Sigmoid colon (tissue), 4 donors: ENCODE data around the gene ZNF407.

Experiments used
- EP300 ChIP-seq, 4 donors: sonication (generic); formaldehyde crosslinking; IDR thresholded peaks; one replicate each; pipeline ENCODE4 v1.6.1; 2017; ENCODE audit warnings: antibody characterized with exemption in 4 of 4
- POLR2A ChIP-seq, 2 donors: fragments of 450-650 bp; IDR thresholded peaks; one replicate each; pipeline ENCODE4 v1.6.1; 2016; ENCODE audit warnings: antibody characterized with exemption in 2 of 2, mild to moderate bottlenecking in 2 of 2, moderate library complexity in 2 of 2
- POLR2AphosphoS5 ChIP-seq, 4 donors: sonication (generic); formaldehyde crosslinking; IDR thresholded peaks; one replicate each; pipeline ENCODE4 v1.6.1; 2017; ENCODE audit warnings: antibody characterized with exemption in 4 of 4
- TF ChIP-seq, protein P1 (sequence below), 4 experiments: fragments of 450-650 bp in 3 of 4; fragments of 200-600 bp in 1 of 4; IDR thresholded peaks; one replicate each; pipeline ENCODE4 v1.5.1; 2016 to 2019; ENCODE audit warnings: antibody characterized with exemption in 4 of 4, mild to moderate bottlenecking in 3 of 4, moderate library complexity in 2 of 4

DNA sequence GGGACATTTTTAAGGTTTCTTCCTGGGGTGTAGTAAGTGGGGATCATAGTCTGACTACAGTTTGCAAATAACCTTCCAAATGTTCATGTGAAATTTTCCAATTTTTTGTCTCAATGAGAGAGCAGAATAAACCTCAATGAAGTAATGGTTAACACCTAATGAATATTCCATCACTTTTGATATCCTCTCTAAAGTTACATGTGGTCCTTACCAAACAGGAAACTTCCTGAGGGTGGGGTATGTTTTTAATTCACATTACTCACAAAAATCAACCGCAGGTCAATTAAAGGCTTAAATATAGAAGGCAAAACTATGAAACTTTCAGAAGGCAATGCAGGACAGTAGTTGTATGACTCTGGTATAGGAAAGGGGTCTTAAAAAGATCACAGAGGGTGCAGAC, 13.2 kb downstream of the ZNF407 start:
- TF ChIP-seq, protein P1, sequence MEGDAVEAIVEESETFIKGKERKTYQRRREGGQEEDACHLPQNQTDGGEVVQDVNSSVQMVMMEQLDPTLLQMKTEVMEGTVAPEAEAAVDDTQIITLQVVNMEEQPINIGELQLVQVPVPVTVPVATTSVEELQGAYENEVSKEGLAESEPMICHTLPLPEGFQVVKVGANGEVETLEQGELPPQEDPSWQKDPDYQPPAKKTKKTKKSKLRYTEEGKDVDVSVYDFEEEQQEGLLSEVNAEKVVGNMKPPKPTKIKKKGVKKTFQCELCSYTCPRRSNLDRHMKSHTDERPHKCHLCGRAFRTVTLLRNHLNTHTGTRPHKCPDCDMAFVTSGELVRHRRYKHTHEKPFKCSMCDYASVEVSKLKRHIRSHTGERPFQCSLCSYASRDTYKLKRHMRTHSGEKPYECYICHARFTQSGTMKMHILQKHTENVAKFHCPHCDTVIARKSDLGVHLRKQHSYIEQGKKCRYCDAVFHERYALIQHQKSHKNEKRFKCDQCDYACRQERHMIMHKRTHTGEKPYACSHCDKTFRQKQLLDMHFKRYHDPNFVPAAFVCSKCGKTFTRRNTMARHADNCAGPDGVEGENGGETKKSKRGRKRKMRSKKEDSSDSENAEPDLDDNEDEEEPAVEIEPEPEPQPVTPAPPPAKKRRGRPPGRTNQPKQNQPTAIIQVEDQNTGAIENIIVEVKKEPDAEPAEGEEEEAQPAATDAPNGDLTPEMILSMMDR (IDR thresholded peaks at IDR 0.05): no peak
- TF ChIP-seq POLR2A (IDR thresholded peaks at IDR 0.05): no peak
- no peak for TF ChIP-seq EP300 (IDR thresholded peaks at IDR 0.05)
- TF ChIP-seq POLR2AphosphoS5 (IDR thresholded peaks at IDR 0.05): no peak
